Measurements from ENCODE around the gene ATP10B. TPM values are rescaled to one million over a fixed set of nuclear protein-coding genes. Genes with fewer than 3 reads are reported as not detected.

ATP10B gene
- total and polyA plus RNA-seq, 2 of the 13 experiments (the other 11 are each of a cell fraction or from before 2014, with no cell fraction given), result not detected

- 10% methylated on average over 4 of the region's 4 CpGs for WGBS (ENCODE audit: low lambda C conversion rate)
- Histone ChIP-seq H4K20me1 (ENCODE audit: insufficient read depth, low read length) (no peaks in the 10 kb centered on the region), H3K9ac (ENCODE audit: insufficient read depth, low read depth, low read length) (no peak overlapping the region), H2AFZ (ENCODE audit: low read length) (no peak overlapping the region), H3K9me3 (ENCODE audit: low read length) (no peaks in the 10 kb centered on the region), H3K4me2 (ENCODE audit: low read depth, low read length) (no peak overlapping the region), H3K27me3 (ENCODE audit: control insufficient read depth in 1 of 2, insufficient read depth in 2 of 2, low read length in 2 of 2) (no peaks in the 10 kb centered on the region; a peak in 1 of 5 replicates), H3K27ac (ENCODE audit: extremely low read length, insufficient read depth, low read length) (no peak overlapping the region), H3K4me3 (replicated peaks in 1 of 3; ENCODE audit: insufficient read depth in 1 of 3, low read depth in 2 of 3, low read length in 3 of 3) (no peak overlapping the region), H3K79me2 (ENCODE audit: insufficient read depth, low read length) (no peaks in the 10 kb centered on the region), H3K4me1 (ENCODE audit: insufficient read depth, low read length) (no peaks in the 10 kb centered on the region), H3K36me3 (replicated peaks in 1 of 2; ENCODE audit: control insufficient read depth in 1 of 2, insufficient read depth in 2 of 2, low read length in 2 of 2) (no peaks in the 10 kb centered on the region)
- ATAC-seq (no peak), FAIRE-seq (no peak), DNase-seq (ENCODE audit: low spot score) (no peak)
- intact Hi-C loops (cut with micrococcal nuclease; ENCODE audit: unreplicated experiment) (no loop called here), in situ Hi-C loops (cut with HindIII; ENCODE audit: extremely low pct_ligation_motif_present, low pct_unique_long_range_greater_than_20kb) (no loop called here)
- BruUV-seq (replicated peaks), result no TSS peak
- ChIA-PET CTCF (ENCODE audit: low intra/inter-chr PET ratio, low total read pairs) (no interaction called here), POLR2A (no interaction called here)
- TF ChIP-seq PAF1 (CRISPR knock-in tag; IDR thresholded peaks at IDR 0.05) (no peak), ZNF775 (CRISPR knock-in tag; IDR thresholded peaks at IDR 0.05; ENCODE audit: borderline replicate concordance) (no peak)
Observed at GRCh38 chr5:160556846-160557245, 295.2 kb downstream of the ATP10B start.

GRCh38 chr5:160555971-160556631 lies 295.9 kb downstream of the ATP10B start:
- TF ChIP-seq ZNF670 (CRISPR knock-in tag; IDR thresholded peaks at IDR 0.05; ENCODE audit: borderline replicate concordance) (no peak), EED (CRISPR knock-in tag; IDR thresholded peaks at IDR 0.05) (no peak), ZNF160 (CRISPR knock-in tag; IDR thresholded peaks at IDR 0.05) (no peak), TFDP2 (CRISPR knock-in tag; IDR thresholded peaks at IDR 0.05) (no peak), AGO2 (optimal IDR thresholded peaks at IDR 0.05; ENCODE audit: low read depth, low read length) (no peak), GATA4 (IDR thresholded peaks at IDR 0.05; ENCODE audit: borderline replicate concordance, low read depth) (no peak), MEIS2 (CRISPR knock-in tag; IDR thresholded peaks at IDR 0.05) (no peak), FOXC1 (CRISPR knock-in tag; IDR thresholded peaks at IDR 0.05; ENCODE audit: borderline replicate concordance) (no peak), RXRB (CRISPR knock-in tag; IDR thresholded peaks at IDR 0.05; ENCODE audit: borderline replicate concordance) (no peak), ZBTB4 (CRISPR knock-in tag; IDR thresholded peaks at IDR 0.05; ENCODE audit: borderline replicate concordance) (no peak), GPBP1L1 (CRISPR knock-in tag; IDR thresholded peaks at IDR 0.05) (no peak)
- POLR2A ChIA-PET, result no interaction called here

More at GRCh38 chr5:160555971-160556631, 295.9 kb downstream of the ATP10B start:
- H3K27me3 ChIP-seq (ENCODE audit: control insufficient read depth in 1 of 2, insufficient read depth in 2 of 2, low read length in 2 of 2), result no peaks in the 10 kb centered on the region
- no peaks in the 10 kb centered on the region for H3K9me3 ChIP-seq (ENCODE audit: low read length)
- CTCF ChIA-PET (ENCODE audit: low intra/inter-chr PET ratio, low total read pairs), result no interaction called here
- DNase-seq (ENCODE audit: low spot score) (no peak), ATAC-seq (no peak), FAIRE-seq (no peak)
- H3K4me3 ChIP-seq (replicated peaks in 1 of 3; ENCODE audit: insufficient read depth in 1 of 3, low read depth in 2 of 3, low read length in 3 of 3), result no peak overlapping the region
- no peaks in the 10 kb centered on the region for H4K20me1 ChIP-seq (ENCODE audit: insufficient read depth, low read length)
- no peaks in the 10 kb centered on the region for H3K36me3 ChIP-seq (replicated peaks in 1 of 2; ENCODE audit: control insufficient read depth in 1 of 2, insufficient read depth in 2 of 2, low read length in 2 of 2)
- BruUV-seq (replicated peaks), result no TSS peak
- intact Hi-C loops (cut with micrococcal nuclease; ENCODE audit: unreplicated experiment) (no loop called here), in situ Hi-C loops (cut with HindIII; ENCODE audit: extremely low pct_ligation_motif_present, low pct_unique_long_range_greater_than_20kb) (no loop called here)
- WGBS (ENCODE audit: low lambda C conversion rate), result 49% methylated on average over 6 of the region's 6 CpGs
- H3K27ac ChIP-seq (ENCODE audit: extremely low read length, insufficient read depth, low read length), result no peak overlapping the region
- H3K4me2 ChIP-seq (ENCODE audit: low read depth, low read length), result no peak overlapping the region
- H3K9ac ChIP-seq (ENCODE audit: insufficient read depth, low read depth, low read length), result no peak overlapping the region
- H2AFZ ChIP-seq (ENCODE audit: low read length), result no peak overlapping the region
- no peaks in the 10 kb centered on the region for H3K79me2 ChIP-seq (ENCODE audit: insufficient read depth, low read length)
- no peaks in the 10 kb centered on the region for H3K4me1 ChIP-seq (ENCODE audit: insufficient read depth, low read length)
